Transverse colon (tissue), 4 donors: ENCODE measurements around the gene AUH.

ENCODE experiments used
- CTCF ChIP-seq, 5 experiments: fragments of 200-600 bp in 3 of 5; fragments of 450-650 bp in 2 of 5; sonication (generic) in 3 of 5; IDR thresholded peaks; 1 replicate in 2 of 5; 2 replicates in 3 of 5; pipeline ENCODE4 v1.5.1; 2016 to 2017; ENCODE audit warnings: antibody characterized with exemption in 5 of 5, inconsistent platforms in 3 of 5, mild to moderate bottlenecking in 2 of 5, moderate library complexity in 1 of 5
- EP300 ChIP-seq: sonication (generic); formaldehyde crosslinking; IDR thresholded peaks from one replicate; pipeline ENCODE4 v1.6.1; 2017; ENCODE audit warnings: antibody characterized with exemption, low read depth
- POLR2A ChIP-seq: fragments of 450-650 bp; IDR thresholded peaks from one replicate; pipeline ENCODE4 v1.6.1; 2016; ENCODE audit warnings: antibody characterized with exemption, mild to moderate bottlenecking, moderate library complexity
- POLR2AphosphoS5 ChIP-seq, 3 donors: sonication (generic); formaldehyde crosslinking; IDR thresholded peaks; one replicate each; pipeline ENCODE4 v1.6.1; 2016; ENCODE audit warnings: antibody characterized with exemption in 3 of 3

GRCh38 chr9:91334053-91334452 lies 27.7 kb downstream of the AUH start:
- no peak for TF ChIP-seq CTCF (IDR thresholded peaks at IDR 0.05)
- no peak for TF ChIP-seq POLR2AphosphoS5 (IDR thresholded peaks at IDR 0.05)
- TF ChIP-seq POLR2A: no peak
- TF ChIP-seq EP300: no peak
